SH-SY5Y (cell line): ENCODE results near the gene PPP1R2C.

ENCODE experiments used
- GATA2 ChIP-seq: IDR thresholded peaks from 2 replicates; pipeline ENCODE4 v1.6.1; 2011; ENCODE audit warnings: mild to moderate bottlenecking, low read depth, low read length
- GATA3 ChIP-seq: IDR thresholded peaks from 2 replicates; pipeline ENCODE4 v1.6.1; 2011; ENCODE audit warnings: low read depth, mild to moderate bottlenecking, low read length, moderate library complexity

GRCh38 chrX:42821803-42822443 is 44.0 kb upstream of the PPP1R2C start:
- no peak for TF ChIP-seq GATA2
- no peak for TF ChIP-seq GATA3
